ENCODE results near the gene C1orf122. TPM values are rescaled to one million over a fixed set of nuclear protein-coding genes. Genes with fewer than 3 reads are reported as not detected.

Gene C1orf122
- total and polyA plus RNA-seq, 2 donors = 27.1 to 33.0 TPM

Other genes with a start within 250 kb of the C1orf122 start
- 73.8 TPM for gene GNL2, start 211.9 kb upstream of the C1orf122 start, total RNA-seq
- 56.6 TPM for gene GNL2, start 211.9 kb upstream of the C1orf122 start, polyA plus RNA-seq
- gene RSPO1, start 172.9 kb upstream of the C1orf122 start, total RNA-seq = not detected
- gene RSPO1, start 172.9 kb upstream of the C1orf122 start, polyA plus RNA-seq = 0.02 TPM
- gene CDCA8, start 115.3 kb upstream of the C1orf122 start, total RNA-seq = 12.6 TPM
- 5.8 TPM for gene CDCA8, start 115.3 kb upstream of the C1orf122 start, polyA plus RNA-seq
- 0.14 TPM for gene EPHA10, start 42.7 kb upstream of the C1orf122 start, total RNA-seq
- gene EPHA10, start 42.7 kb upstream of the C1orf122 start, polyA plus RNA-seq = 0.32 TPM
- gene MANEAL, start 13.9 kb upstream of the C1orf122 start, total RNA-seq = 1.5 TPM
- 1.8 TPM for gene MANEAL, start 13.9 kb upstream of the C1orf122 start, polyA plus RNA-seq
- 12.2 TPM for gene YRDC, start 418 bp downstream of the C1orf122 start, total RNA-seq
- gene YRDC, start 418 bp downstream of the C1orf122 start, polyA plus RNA-seq = 13.3 TPM
- 1.2 TPM for gene MTF1, start 51.8 kb downstream of the C1orf122 start, total RNA-seq
- 3.1 TPM for gene MTF1, start 51.8 kb downstream of the C1orf122 start, polyA plus RNA-seq
- 23.1 TPM for gene INPP5B, start 139.3 kb downstream of the C1orf122 start, total RNA-seq
- gene INPP5B, start 139.3 kb downstream of the C1orf122 start, polyA plus RNA-seq = 24.8 TPM
- gene SF3A3, start 182.2 kb downstream of the C1orf122 start, total RNA-seq = 81.6 TPM
- gene SF3A3, start 182.2 kb downstream of the C1orf122 start, polyA plus RNA-seq = 26.8 TPM
- gene FHL3, start 197.7 kb downstream of the C1orf122 start, total RNA-seq = 4.0 TPM
- 18.7 TPM for gene FHL3, start 197.7 kb downstream of the C1orf122 start, polyA plus RNA-seq
- gene UTP11, start 204.9 kb downstream of the C1orf122 start, total RNA-seq = 36.6 TPM
- gene UTP11, start 204.9 kb downstream of the C1orf122 start, polyA plus RNA-seq = 30.3 TPM
- 0.09 TPM for gene POU3F1, start 239.0 kb downstream of the C1orf122 start, total RNA-seq
- 0.30 TPM for gene POU3F1, start 239.0 kb downstream of the C1orf122 start, polyA plus RNA-seq